Measurements from ENCODE around the gene CIP2A. TPM values are rescaled to one million over a fixed set of nuclear protein-coding genes. Genes with fewer than 3 reads are reported as not detected.

CIP2A gene
- total and polyA plus RNA-seq, 2 of the 4 experiments (the other 2 are of a cell fraction) = 8.5 to 27.8 TPM

GRCh38 chr3:108562565-108562964 is 26.7 kb downstream of the CIP2A start:
- H2AK5ac ChIP-seq (ENCODE audit: low read depth, low read length) = no peak overlapping the region
- no peak overlapping the region for H2BK20ac ChIP-seq (ENCODE audit: low read depth, low read length)
- no peaks in the 10 kb centered on the region for H3K27me3 ChIP-seq (ENCODE audit: control insufficient read depth, insufficient read depth, low read length)
- H3K9me3 ChIP-seq (ENCODE audit: control insufficient read depth, insufficient read depth, low read length) = no peaks in the 10 kb centered on the region
- H4K8ac ChIP-seq (ENCODE audit: low read depth in 2 of 2, low read length in 2 of 2) = no peak overlapping the region
- ChIA-PET CTCF (no interaction called here), POLR2A (ENCODE audit: unreplicated experiment) (no interaction called here)
- no peak overlapping the region for H3K27ac ChIP-seq (ENCODE audit: insufficient read depth, low read length)
- no peak overlapping the region for H2AK9ac ChIP-seq (replicated peaks; ENCODE audit: low read depth, low read length, poor library complexity)
- H3K79me1 ChIP-seq (ENCODE audit: low read depth in 1 of 2, low read length in 2 of 2) = peaks cover 0 to 3% of the 10 kb centered on the region in 2 experiments; a peak in 2 of 4 replicates
- H4K5ac ChIP-seq (ENCODE audit: low read depth, low read length) = no peak overlapping the region
- no peaks in the 10 kb centered on the region for H4K20me1 ChIP-seq (ENCODE audit: insufficient read depth, low read length)
- BruUV-seq (replicated peaks) = no TSS peak
- H3K4ac ChIP-seq (ENCODE audit: low read depth, low read length) = no peak overlapping the region
- TF ChIP-seq SMC3 (IDR thresholded peaks at IDR 0.05; ENCODE audit: low read depth, low read length) = no peak
- TF ChIP-seq ELK1 (IDR thresholded peaks at IDR 0.05; ENCODE audit: borderline replicate concordance, low read depth, low read length) = no peak
- no peak for TF ChIP-seq NFE2L2 (IDR thresholded peaks at IDR 0.05; ENCODE audit: low read depth, low read length)
- no peak for TF ChIP-seq RFX5 (IDR thresholded peaks at IDR 0.05; ENCODE audit: low read depth, low read length)
- no peak for TF ChIP-seq POLR2A (IDR thresholded peaks at IDR 0.05; ENCODE audit: low read depth, low read length)
- no peak for TF ChIP-seq USF2 (IDR thresholded peaks at IDR 0.05; ENCODE audit: low read depth, low read length)
- no peak for TF ChIP-seq BHLHE40 (IDR thresholded peaks at IDR 0.05; ENCODE audit: low read depth, low read length)
- TF ChIP-seq FOS (IDR thresholded peaks at IDR 0.05; ENCODE audit: low read depth, low read length) = no peak
- no peak for TF ChIP-seq MAFK (IDR thresholded peaks at IDR 0.05; ENCODE audit: low read depth, low read length)
- TF ChIP-seq CHD1 (IDR thresholded peaks at IDR 0.05; ENCODE audit: low read depth, low read length) = no peak
- WGBS, 2 experiments (ENCODE audit: extremely low coverage in 2 of 2, insufficient read length in 1 of 2) = no CpG with 5 or more reads among the region's 2 CpGs
- H3K23ac ChIP-seq (ENCODE audit: low read depth, low read length) = no peak overlapping the region
- no peak overlapping the region for H3K14ac ChIP-seq (replicated peaks; ENCODE audit: low read depth, low read length)
- in situ Hi-C loops (cut with MboI; ENCODE audit: low sequenced_read_pairs) = no loop called here
- H2BK15ac ChIP-seq (ENCODE audit: low read depth, low read length) = no peak overlapping the region
- no peak for DNase-seq
- no peak overlapping the region for H2BK5ac ChIP-seq (ENCODE audit: low read depth, low read length, poor library complexity, severe bottlenecking)
- no peak overlapping the region for H3K4me2 ChIP-seq (ENCODE audit: low read depth, low read length)
- ATAC-seq (ENCODE audit: low read depth) = no peak
- H3K9ac ChIP-seq (ENCODE audit: low read depth, low read length) = no peak overlapping the region
- no peak overlapping the region for H4K91ac ChIP-seq (ENCODE audit: insufficient read depth, low read depth, low read length)
- H2AFZ ChIP-seq (replicated peaks; ENCODE audit: low read length, poor library complexity) = no peak overlapping the region
- intact Hi-C loops (cut with micrococcal nuclease) = no loop called here
- H3K18ac ChIP-seq (ENCODE audit: low read depth, low read length) = no peak overlapping the region
- no peaks in the 10 kb centered on the region for H3K4me1 ChIP-seq (ENCODE audit: control insufficient read depth, insufficient read depth, low read length)
- H3K9me1 ChIP-seq (ENCODE audit: insufficient read depth, low read length) = no peaks in the 10 kb centered on the region
- H2BK120ac ChIP-seq (ENCODE audit: low read depth, low read length) = no peak overlapping the region
- no peaks in the 10 kb centered on the region for H3K36me3 ChIP-seq (ENCODE audit: control insufficient read depth, insufficient read depth, low read length)
- no peak overlapping the region for H3K4me3 ChIP-seq (ENCODE audit: insufficient read depth, low read depth, low read length)
- no peak overlapping the region for H3K56ac ChIP-seq (ENCODE audit: extremely low read depth, insufficient read depth, low read length)
- dilution Hi-C loops (cut with HindIII; ENCODE audit: low sequenced_read_pairs, unreplicated experiment) = no loop called here
